Cardiac muscle cell (in vitro differentiated cells and primary cell): ENCODE results near the gene SEMA4D. TPM values are rescaled to one million over a fixed set of nuclear protein-coding genes. Genes with fewer than 3 reads are reported as not detected.

ENCODE experiments used
- DNase-seq, 2 donors: peaks; one replicate each; pipeline versions ENCODE4 v3.0.0 to v3.0.0-alpha.2; 2010 to 2017; ENCODE audit warnings: low read depth in 1 of 2, low spot score in 1 of 2
- H3K27ac ChIP-seq: fragments of 200-600 bp; sonication (generic); 2 replicates; pipeline ENCODE4 v1.5.1; 2016
- H3K27me3 ChIP-seq: fragments of 200-600 bp; sonication (generic); 2 replicates; pipeline ENCODE4 v1.6.0; 2016; ENCODE audit warnings: control low read depth
- H3K36me3 ChIP-seq: fragments of 200-600 bp; sonication (generic); 2 replicates; pipeline ENCODE4 v1.5.1; 2016; ENCODE audit warnings: control low read depth
- H3K4me1 ChIP-seq: fragments of 200-600 bp; sonication (generic); 2 replicates; pipeline ENCODE4 v1.8.1; 2017; ENCODE audit warnings: low read depth, mild to moderate bottlenecking, mixed run types
- H3K4me3 ChIP-seq: fragments of 200-600 bp; sonication (generic); 2 replicates; pipeline ENCODE4 v1.5.1; 2016; ENCODE audit warnings: mild to moderate bottlenecking
- H3K9me3 ChIP-seq: fragments of 200-600 bp; sonication (generic); 2 replicates; pipeline ENCODE4 v1.5.1; 2017; ENCODE audit warnings: low read depth, mild to moderate bottlenecking, control low read depth
- CTCF ChIP-seq: IDR thresholded peaks from 2 replicates; pipeline ENCODE4 v1.5.1; 2012; ENCODE audit warnings: low read depth, mild to moderate bottlenecking, low read length
- polyA plus RNA-seq: library from polyadenylated mRNA; unstranded; fragments of >200 nt; fragmentation: Nextera tagmentation; extraction: Ambion mirVana; gene quantifications from 2 replicates; pipeline ENCODE4 v1.2.1, GENCODE V29; 2016
- total RNA-seq: library from RNA; depleted of rRNA; stranded (reverse); fragments of >200 nt; gene quantifications from 2 replicates; pipeline ENCODE4 v1.2.3, GENCODE V29; 2016

Gene SEMA4D
- total and polyA plus RNA-seq, 2 experiments from 2014 or later, result 16.5 to 34.2 TPM

GRCh38 chr9:89394412-89394811 is 103.5 kb downstream of the SEMA4D start:
- DNase-seq, result no peak
- Histone ChIP-seq H3K27ac (no peak overlapping the region), H3K36me3 (peaks cover 19% of the 10 kb centered on the region), H3K9me3 (no peaks in the 10 kb centered on the region), H3K4me3 (no peak overlapping the region), H3K27me3 (no peaks in the 10 kb centered on the region), H3K4me1 (no peaks in the 10 kb centered on the region)
- no peak for TF ChIP-seq CTCF

GRCh38 chr9:89391585-89391984 is 106.3 kb downstream of the SEMA4D start:
- no peaks in the 10 kb centered on the region for H3K27me3 ChIP-seq
- no peak overlapping the region for H3K4me3 ChIP-seq
- H3K36me3 ChIP-seq, result peaks cover 31% of the 10 kb centered on the region
- no peak for DNase-seq
- TF ChIP-seq CTCF, result no peak
- H3K9me3 ChIP-seq, result no peaks in the 10 kb centered on the region
- H3K27ac ChIP-seq, result no peak overlapping the region
- no peaks in the 10 kb centered on the region for H3K4me1 ChIP-seq

GRCh38 chr9:89390578-89391116 is 107.3 kb downstream of the SEMA4D start:
- Histone ChIP-seq H3K9me3 (no peaks in the 10 kb centered on the region), H3K27me3 (no peaks in the 10 kb centered on the region), H3K4me1 (no peaks in the 10 kb centered on the region), H3K4me3 (no peak overlapping the region), H3K27ac (no peak overlapping the region), H3K36me3 (peaks cover 33% of the 10 kb centered on the region)
- DNase-seq, result no peak
- TF ChIP-seq CTCF, result no peak

- Histone ChIP-seq H3K9me3 (no peaks in the 10 kb centered on the region), H3K27me3 (no peaks in the 10 kb centered on the region), H3K36me3 (peaks cover 33% of the 10 kb centered on the region), H3K4me3 (no peak overlapping the region), H3K27ac (no peak overlapping the region), H3K4me1 (no peaks in the 10 kb centered on the region)
- TF ChIP-seq CTCF, result no peak
- DNase-seq, result no peak
Observed at GRCh38 chr9:89390068-89390555, 107.8 kb downstream of the SEMA4D start.

GRCh38 chr9:89388868-89389177 is 109.1 kb downstream of the SEMA4D start:
- no peak overlapping the region for H3K27ac ChIP-seq
- no peaks in the 10 kb centered on the region for H3K9me3 ChIP-seq
- no peak for DNase-seq
- no peaks in the 10 kb centered on the region for H3K27me3 ChIP-seq
- H3K36me3 ChIP-seq, result peaks cover 33% of the 10 kb centered on the region
- no peaks in the 10 kb centered on the region for H3K4me1 ChIP-seq
- no peak for TF ChIP-seq CTCF
- H3K4me3 ChIP-seq, result no peak overlapping the region
